Measurements from ENCODE around the gene PIGQ.
A peak's percentile ranks its signal among the peaks of the same experiment; 100 is the strongest.
"Not testable (repeated sequence)": the region's sequence is repeated elsewhere in the genome, so short reads cannot be mapped to it uniquely, and the experiment has no call there.

The PIGQ gene

GRCh38 chr16:588889-589657, 19.3 kb downstream of the PIGQ start:
- DNase-seq = peak; percentile 98

GRCh38 chr16:589658-590187, 20.0 kb downstream of the PIGQ start, which contains the start of gene RAB40C:
Gene RAB40C, plus strand, starts transcription at chr16:590066. Its CDS starts 226 bp downstream, at chr16:590292.
- DNase-seq = peak; percentile 99

GRCh38 chr16:590188-590814, 20.5 kb downstream of the PIGQ start:
- no peak for DNase-seq

- DNase-seq = no peak
These were observed 21.0 kb downstream of the PIGQ start for GRCh38 chr16:590815-591200.

GRCh38 chr16:591231-591630, 21.5 kb downstream of the PIGQ start:
- DNase-seq = no peak

- DNase-seq = no peak
These were observed 22.2 kb downstream of the PIGQ start for GRCh38 chr16:591892-592517.

- DNase-seq = no peak
These were observed 22.9 kb downstream of the PIGQ start for GRCh38 chr16:592518-593306.

GRCh38 chr16:593406-593805, 23.6 kb downstream of the PIGQ start:
- no peak for DNase-seq

- DNase-seq = no peak
These were observed 24.0 kb downstream of the PIGQ start for GRCh38 chr16:593807-594206.

- DNase-seq = no peak
These were observed 25.3 kb downstream of the PIGQ start for GRCh38 chr16:595094-595528.

GRCh38 chr16:595942-596735, 26.4 kb downstream of the PIGQ start:
- DNase-seq = no peak

GRCh38 chr16:596736-597060, 26.9 kb downstream of the PIGQ start:
- no peak for DNase-seq

- not testable (repeated sequence) for DNase-seq
These were observed 27.9 kb downstream of the PIGQ start for GRCh38 chr16:597655-598054.

- no peak for DNase-seq
These were observed 29.3 kb downstream of the PIGQ start for GRCh38 chr16:598823-599739.

GRCh38 chr16:600781-601180, 31.0 kb downstream of the PIGQ start:
- no peak for DNase-seq

GRCh38 chr16:603933-604332, 34.2 kb downstream of the PIGQ start:
- DNase-seq = no peak

- no peak for DNase-seq
These were observed 37.0 kb downstream of the PIGQ start for GRCh38 chr16:606656-607307.

GRCh38 chr16:608019-608418, 38.3 kb downstream of the PIGQ start:
- DNase-seq = no peak

- DNase-seq = no peak
These were observed 39.5 kb downstream of the PIGQ start for GRCh38 chr16:609316-609715.

- no peak for DNase-seq
These were observed 40.2 kb downstream of the PIGQ start for GRCh38 chr16:609984-610383.
